ENCODE data around the gene PRR19.

- no peak for TF ChIP-seq CTCF (IDR thresholded peaks at IDR 0.05; ENCODE audit: insufficient read depth, low read length, poor library complexity, severe bottlenecking)
- no peak for TF ChIP-seq EZH2phosphoT487 (conservative IDR thresholded peaks at IDR 0.05; ENCODE audit: low read length)
Measured at GRCh38 chr19:42267644-42268141, 34.2 kb upstream of the PRR19 start.

All from SU-DHL-6 (cell line).